Stimulated activated CD4-positive, alpha-beta T cell treated with anti-CD3 and anti-CD28 coated beads, Interleukin-4, amount 100 ng/mL, for 1 hour (primary cell): ENCODE measurements around the gene CDYL2.
"Not testable (repeated sequence)": the region's sequence is repeated elsewhere in the genome, so short reads cannot be mapped to it uniquely, and the experiment has no call there.

ENCODE experiments used
- DNase-seq: peaks from one replicate; pipeline ENCODE4 v3.0.0-alpha.2; 2020

The CDYL2 gene

GRCh38 chr16:80742331-80742730 lies 62.1 kb downstream of the CDYL2 start:
- DNase-seq = no peak

GRCh38 chr16:80741724-80742123 lies 62.7 kb downstream of the CDYL2 start:
- no peak for DNase-seq

GRCh38 chr16:80739523-80739922 lies 64.9 kb downstream of the CDYL2 start:
- no peak for DNase-seq

- no peak for DNase-seq
Observed at GRCh38 chr16:80738521-80738920, 65.9 kb downstream of the CDYL2 start.

- DNase-seq = no peak
Observed at GRCh38 chr16:80735846-80736245, 68.6 kb downstream of the CDYL2 start.

- DNase-seq = no peak
Observed at GRCh38 chr16:80733407-80733806, 71.0 kb downstream of the CDYL2 start.

GRCh38 chr16:80731915-80732314 lies 72.5 kb downstream of the CDYL2 start:
- DNase-seq = no peak

GRCh38 chr16:80727066-80727763 lies 77.2 kb downstream of the CDYL2 start:
- DNase-seq = not testable (repeated sequence)

- no peak for DNase-seq
Observed at GRCh38 chr16:80725566-80726162, 78.7 kb downstream of the CDYL2 start.

- no peak for DNase-seq
Observed at GRCh38 chr16:80723981-80724380, 80.4 kb downstream of the CDYL2 start.

- no peak for DNase-seq
Observed at GRCh38 chr16:80723091-80723490, 81.3 kb downstream of the CDYL2 start.

GRCh38 chr16:80720804-80721371 lies 83.5 kb downstream of the CDYL2 start:
- no peak for DNase-seq

- DNase-seq = no peak
Observed at GRCh38 chr16:80719573-80719972, 84.8 kb downstream of the CDYL2 start.

GRCh38 chr16:80718480-80719220 lies 85.7 kb downstream of the CDYL2 start:
- DNase-seq = no peak

- no peak for DNase-seq
Observed at GRCh38 chr16:80717611-80718010, 86.8 kb downstream of the CDYL2 start.

- DNase-seq = no peak
Observed at GRCh38 chr16:80716564-80717139, 87.7 kb downstream of the CDYL2 start.

- DNase-seq = no peak
Observed at GRCh38 chr16:80711406-80711805, 93.0 kb downstream of the CDYL2 start.

GRCh38 chr16:80710918-80711317 lies 93.5 kb downstream of the CDYL2 start:
- no peak for DNase-seq

GRCh38 chr16:80708823-80709222 lies 95.6 kb downstream of the CDYL2 start:
- DNase-seq = no peak

GRCh38 chr16:80707686-80708085 lies 96.7 kb downstream of the CDYL2 start:
- no peak for DNase-seq

GRCh38 chr16:80705596-80705995 lies 98.8 kb downstream of the CDYL2 start:
- no peak for DNase-seq

- DNase-seq = no peak
Observed at GRCh38 chr16:80704751-80705505, 99.5 kb downstream of the CDYL2 start.
